Measurements from ENCODE around the gene OAS2. TPM values are rescaled to one million over a fixed set of nuclear protein-coding genes. Genes with fewer than 3 reads are reported as not detected.
A peak's percentile ranks its signal among the peaks of the same experiment; 100 is the strongest.

Gene OAS2
- total and polyA plus RNA-seq, 9 of the 15 experiments (the other 6 are each of a cell fraction or from before 2014, with no cell fraction given): 0.13 to 0.85 TPM; not detected in 7

GRCh38 chr12:112937741-112938719 is 40.3 kb upstream of the OAS2 start, which contains the start of gene OAS3 (continued):
- TF ChIP-seq IRF2 (CRISPR knock-in tag; IDR thresholded peaks at IDR 0.05) (peak; percentile 97), MEIS2 (IDR thresholded peaks at IDR 0.05; ENCODE audit: partially characterized antibody) (no peak), ELF1 (tag; IDR thresholded peaks at IDR 0.05) (peak; percentile 94), ZBTB40 (IDR thresholded peaks at IDR 0.05) (peak; percentile 78), ZBTB40 (CRISPR knock-in tag; IDR thresholded peaks at IDR 0.05) (no peak), LARP7 (IDR thresholded peaks at IDR 0.05) (no peak), GATAD2A (IDR thresholded peaks at IDR 0.05) (no peak), GABPA (tag; conservative IDR thresholded peaks at IDR 0.05; ENCODE audit: low read depth) (peak; percentile 70), MTA3 (IDR thresholded peaks at IDR 0.05; ENCODE audit: borderline replicate concordance) (peak; percentile 65; the same call in 1 of the 2 replicates), NR1H2 (CRISPR knock-in tag; IDR thresholded peaks at IDR 0.05) (no peak), LCOR (CRISPR knock-in tag; IDR thresholded peaks at IDR 0.05) (peak; percentile 48; the same call in 1 of the 2 replicates), ELF4 (CRISPR knock-in tag; IDR thresholded peaks at IDR 0.05) (0 out of 2 replicates have a peak, but pooled peaks have one; percentile 33), TAF7 (tag; IDR thresholded peaks at IDR 0.05) (0 out of 2 replicates have a peak, but pooled peaks have one; percentile 17), TFAP4 (CRISPR knock-in tag; IDR thresholded peaks at IDR 0.05; ENCODE audit: borderline replicate concordance) (peak; percentile 85)
